HFFc6 (cell line): Measurements from ENCODE around the gene SNX18. TPM values are rescaled to one million over a fixed set of nuclear protein-coding genes. Genes with fewer than 3 reads are reported as not detected.
"Not testable (repeated sequence)": the region's sequence is repeated elsewhere in the genome, so short reads cannot be mapped to it uniquely, and the experiment has no call there.

Source experiments
- DNase-seq: peaks from one replicate; pipeline ENCODE4 v3.0.0-alpha.2; 2018
- H3K27ac Mint-ChIP-seq: 2 replicates; pipeline ENCODE4 v1.8.0; 2020; ENCODE audit warnings: mild to moderate bottlenecking, mixed read lengths
- H3K27me3 Mint-ChIP-seq: 2 replicates; pipeline ENCODE4 v1.8.0; 2021; ENCODE audit warnings: mild to moderate bottlenecking, moderate library complexity, mixed read lengths; ENCODE audit not compliant: insufficient read depth
- H3K36me3 Mint-ChIP-seq: 2 replicates; pipeline ENCODE4 v1.8.0; 2021; ENCODE audit warnings: low read depth, mixed read lengths
- H3K4me1 Mint-ChIP-seq: 2 replicates; pipeline ENCODE4 v1.8.0; 2020; ENCODE audit warnings: low read depth, mixed read lengths
- H3K4me3 Mint-ChIP-seq: 2 replicates; pipeline ENCODE4 v1.8.0; 2020; ENCODE audit warnings: mild to moderate bottlenecking, moderate library complexity, mixed read lengths
- H3K9me3 Mint-ChIP-seq: 2 replicates; pipeline ENCODE4 v1.8.0; 2020; ENCODE audit warnings: mild to moderate bottlenecking, mixed read lengths
- CTCF ChIP-seq: fragments of 200-600 bp; sonication (generic); IDR thresholded peaks from 2 replicates; pipeline ENCODE4 v1.5.0; 2021; ENCODE audit warnings: antibody characterized with exemption, mild to moderate bottlenecking
- total RNA-seq, 6 experiments: library from RNA; stranded (reverse); fragmentation: NEBNext Ultra II Directional; extraction: Animal tissue kit (Norgen Biotek cat#: 25700); gene quantifications; 2 replicates in 1 of 6; 3 replicates in 5 of 6; pipeline ENCODE4 v1.2.3, GENCODE V29; 2021

Gene SNX18
- total RNA-seq, 6 experiments from 2014 or later = 32.8 to 47.3 (median 39.7) TPM

- Mint-ChIP-seq H3K4me3 (no peak overlapping the region), H3K9me3 (no peaks in the 10 kb centered on the region), H3K27me3 (peaks cover 7% of the 10 kb centered on the region), H3K27ac (no peak overlapping the region), H3K4me1 (peaks cover 23% of the 10 kb centered on the region), H3K36me3 (no peaks in the 10 kb centered on the region)
- no peak for TF ChIP-seq CTCF
- no peak for DNase-seq
Observed at GRCh38 chr5:54476682-54477081, 40.9 kb upstream of the SNX18 start.

- peaks cover 15% of the 10 kb centered on the region for H3K4me1 Mint-ChIP-seq
- TF ChIP-seq CTCF = no peak
- no peak for DNase-seq
- no peaks in the 10 kb centered on the region for H3K36me3 Mint-ChIP-seq
- no peaks in the 10 kb centered on the region for H3K9me3 Mint-ChIP-seq
- H3K4me3 Mint-ChIP-seq = no peak overlapping the region
- H3K27me3 Mint-ChIP-seq = peaks cover 8% of the 10 kb centered on the region
- H3K27ac Mint-ChIP-seq = no peak overlapping the region
Observed at GRCh38 chr5:54477941-54478478, 39.5 kb upstream of the SNX18 start.

- Mint-ChIP-seq H3K27ac (no peak overlapping the region), H3K9me3 (no peaks in the 10 kb centered on the region), H3K4me1 (peaks cover 25% of the 10 kb centered on the region), H3K4me3 (no peak overlapping the region), H3K27me3 (peaks cover 5% of the 10 kb centered on the region), H3K36me3 (no peaks in the 10 kb centered on the region)
- DNase-seq = no peak
- TF ChIP-seq CTCF = no peak
Observed at GRCh38 chr5:54480296-54480695, 37.3 kb upstream of the SNX18 start.

- Mint-ChIP-seq H3K4me1 (peaks cover 15% of the 10 kb centered on the region), H3K9me3 (no peaks in the 10 kb centered on the region), H3K36me3 (no peaks in the 10 kb centered on the region), H3K27ac (no peak overlapping the region), H3K4me3 (no peak overlapping the region), H3K27me3 (peaks cover 5% of the 10 kb centered on the region)
- no peak for DNase-seq
- no peak for TF ChIP-seq CTCF
Observed at GRCh38 chr5:54484219-54484894, 33.2 kb upstream of the SNX18 start.

GRCh38 chr5:54485659-54486058 is 31.9 kb upstream of the SNX18 start:
- not testable (repeated sequence) for H3K4me1 Mint-ChIP-seq, H3K4me3 Mint-ChIP-seq, H3K9me3 Mint-ChIP-seq, DNase-seq, H3K27ac Mint-ChIP-seq, H3K27me3 Mint-ChIP-seq, H3K36me3 Mint-ChIP-seq

- H3K36me3 Mint-ChIP-seq = not testable (repeated sequence)
Observed at GRCh38 chr5:54489648-54489979, 27.9 kb upstream of the SNX18 start.

More at GRCh38 chr5:54489648-54489979, 27.9 kb upstream of the SNX18 start:
- TF ChIP-seq CTCF = peak; percentile 61
- not testable (repeated sequence) for H3K9me3 Mint-ChIP-seq, H3K4me3 Mint-ChIP-seq, H3K27me3 Mint-ChIP-seq, DNase-seq, H3K27ac Mint-ChIP-seq
- peaks cover 24% of the 10 kb centered on the region for H3K4me1 Mint-ChIP-seq
